ENCODE data around the gene SEC22B.
"Not testable (repeated sequence)": the region's sequence is repeated elsewhere in the genome, so short reads cannot be mapped to it uniquely, and the experiment has no call there.

SEC22B gene

DNA sequence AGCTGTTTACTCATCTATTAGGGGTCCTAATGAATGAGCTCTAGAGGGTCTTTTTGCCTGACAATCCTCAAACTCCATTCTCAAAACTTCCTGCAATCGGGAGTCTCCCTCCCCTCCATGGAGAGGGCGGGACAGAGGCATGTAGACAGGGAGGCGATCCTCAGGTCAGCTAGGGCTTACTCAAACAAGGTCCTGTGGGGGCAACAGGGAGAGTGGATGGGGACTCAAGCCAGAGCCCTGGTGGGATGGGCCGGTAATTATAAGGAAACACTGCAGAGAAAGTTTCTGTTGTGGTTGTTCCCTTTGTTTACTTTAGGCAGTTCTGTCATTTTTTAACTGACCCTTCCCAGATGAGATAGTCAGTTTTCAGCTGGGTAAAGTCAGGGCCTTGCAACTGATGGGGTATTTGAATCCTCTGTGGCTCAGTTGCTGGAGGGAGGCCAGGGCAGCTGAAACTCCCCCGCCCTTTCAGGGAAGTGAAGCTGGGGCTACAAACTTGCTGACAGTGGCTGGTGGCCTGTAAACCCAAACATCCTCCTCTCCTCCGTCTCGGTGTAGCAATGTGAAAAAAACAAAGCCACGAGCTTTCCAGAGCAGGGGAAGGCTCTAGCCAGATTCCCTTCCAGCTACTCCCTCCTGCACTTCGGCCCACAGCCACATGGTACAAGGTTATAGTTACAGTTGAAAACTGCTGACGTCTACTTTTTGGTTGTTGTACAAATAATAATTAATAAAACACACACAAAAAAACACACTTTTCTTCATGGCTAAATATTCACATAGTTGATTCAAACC is 44.5 kb downstream of the SEC22B start:
- not testable (repeated sequence) for H3K4me3 ChIP-seq (ENCODE audit: insufficient read depth, low read depth, low read length); H3K36me3 ChIP-seq (ENCODE audit: control insufficient read depth, insufficient read depth, low read length); H3K9me3 ChIP-seq (ENCODE audit: control insufficient read depth, low read length); H3K4me1 ChIP-seq (ENCODE audit: control insufficient read depth, insufficient read depth, low read length); H3K27ac ChIP-seq (ENCODE audit: insufficient read depth, low read depth, low read length, poor library complexity, severe bottlenecking)
- 18 to 38% methylated on average over 4 to 5 of the region's 10 CpGs for WGBS, 2 experiments
- H3K27me3 ChIP-seq (ENCODE audit: control insufficient read depth, insufficient read depth, low read length, poor library complexity, severe bottlenecking) = peaks cover 11% of the 10 kb centered on the region

DNA sequence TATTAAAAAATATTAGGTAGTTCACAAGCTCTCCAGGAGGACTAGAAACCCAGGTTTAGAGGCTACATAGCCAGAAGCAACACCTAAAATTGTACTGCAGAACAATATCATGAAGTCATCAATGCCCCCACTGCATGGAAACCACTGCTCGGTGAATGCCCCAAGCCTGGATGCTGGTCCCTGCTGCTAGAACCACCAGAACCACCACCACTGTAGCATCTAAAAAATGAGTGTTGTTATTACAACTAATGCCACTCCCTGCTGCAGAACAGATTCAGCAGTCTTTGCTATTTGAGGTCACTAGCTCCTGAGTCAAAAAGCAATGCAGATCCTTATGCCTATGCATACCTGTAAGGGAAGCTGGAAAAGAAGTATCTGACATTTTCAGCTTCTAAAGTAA is 48.4 kb downstream of the SEC22B start:
- H3K27ac ChIP-seq (ENCODE audit: insufficient read depth, low read depth, low read length, poor library complexity, severe bottlenecking); H3K36me3 ChIP-seq (ENCODE audit: control insufficient read depth, insufficient read depth, low read length); H3K4me3 ChIP-seq (ENCODE audit: insufficient read depth, low read depth, low read length); H3K9me3 ChIP-seq (ENCODE audit: control insufficient read depth, low read length); H3K27me3 ChIP-seq (ENCODE audit: control insufficient read depth, insufficient read depth, low read length, poor library complexity, severe bottlenecking); H3K4me1 ChIP-seq (ENCODE audit: control insufficient read depth, insufficient read depth, low read length): not testable (repeated sequence)
- WGBS, 2 experiments = no CpG with 5 or more reads among the region's 1 CpG

DNA sequence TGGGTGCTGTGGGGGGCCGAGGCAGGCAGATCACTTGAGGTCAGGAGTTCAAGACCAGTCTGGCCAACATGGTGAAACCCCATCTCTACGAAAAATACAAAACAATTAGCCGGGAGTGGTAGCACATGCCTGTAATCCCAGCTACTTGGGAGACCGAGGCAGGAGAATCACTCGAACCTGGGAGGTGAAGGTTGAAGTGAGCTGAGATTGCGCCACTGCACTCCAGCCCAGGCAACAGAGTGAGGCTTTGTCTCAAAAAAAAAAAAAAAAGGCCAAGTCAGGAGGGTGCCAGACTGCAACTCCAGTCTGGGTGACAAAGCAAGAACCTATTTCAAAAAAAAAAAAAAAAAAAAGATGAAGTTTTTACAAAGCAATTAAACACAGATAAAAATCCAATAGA is 50.1 kb downstream of the SEC22B start:
- H3K36me3 ChIP-seq (ENCODE audit: control insufficient read depth, insufficient read depth, low read length); H3K9me3 ChIP-seq (ENCODE audit: control insufficient read depth, low read length); H3K4me1 ChIP-seq (ENCODE audit: control insufficient read depth, insufficient read depth, low read length); H3K27ac ChIP-seq (ENCODE audit: insufficient read depth, low read depth, low read length, poor library complexity, severe bottlenecking); H3K4me3 ChIP-seq (ENCODE audit: insufficient read depth, low read depth, low read length); H3K27me3 ChIP-seq (ENCODE audit: control insufficient read depth, insufficient read depth, low read length, poor library complexity, severe bottlenecking): not testable (repeated sequence)
- WGBS, 2 experiments = no CpG with 5 or more reads among the region's 6 CpGs

DNA sequence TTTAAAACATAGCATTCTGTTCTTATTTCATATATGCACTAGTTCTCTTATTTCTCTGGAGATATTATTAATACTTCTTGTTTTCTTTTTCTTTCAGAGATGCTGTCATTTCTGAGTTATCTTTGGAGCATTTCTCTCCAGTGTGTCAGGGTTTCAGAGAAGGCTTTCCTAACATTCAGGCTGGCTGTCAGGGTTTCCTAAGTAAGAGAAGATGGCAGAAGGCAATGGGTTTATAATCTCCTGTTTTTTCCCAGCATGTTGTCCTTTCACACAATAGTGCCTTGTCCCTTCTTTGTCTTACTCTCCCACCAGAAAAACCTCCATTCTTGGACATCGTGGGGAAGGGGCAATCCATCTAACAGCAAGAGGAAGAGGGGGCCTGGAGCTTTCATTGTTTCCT is 51.7 kb downstream of the SEC22B start:
- WGBS, 2 experiments = no CpG with 5 or more reads among the region's 1 CpG
- H3K4me1 ChIP-seq (ENCODE audit: control insufficient read depth, insufficient read depth, low read length) = not testable (repeated sequence)

DNA sequence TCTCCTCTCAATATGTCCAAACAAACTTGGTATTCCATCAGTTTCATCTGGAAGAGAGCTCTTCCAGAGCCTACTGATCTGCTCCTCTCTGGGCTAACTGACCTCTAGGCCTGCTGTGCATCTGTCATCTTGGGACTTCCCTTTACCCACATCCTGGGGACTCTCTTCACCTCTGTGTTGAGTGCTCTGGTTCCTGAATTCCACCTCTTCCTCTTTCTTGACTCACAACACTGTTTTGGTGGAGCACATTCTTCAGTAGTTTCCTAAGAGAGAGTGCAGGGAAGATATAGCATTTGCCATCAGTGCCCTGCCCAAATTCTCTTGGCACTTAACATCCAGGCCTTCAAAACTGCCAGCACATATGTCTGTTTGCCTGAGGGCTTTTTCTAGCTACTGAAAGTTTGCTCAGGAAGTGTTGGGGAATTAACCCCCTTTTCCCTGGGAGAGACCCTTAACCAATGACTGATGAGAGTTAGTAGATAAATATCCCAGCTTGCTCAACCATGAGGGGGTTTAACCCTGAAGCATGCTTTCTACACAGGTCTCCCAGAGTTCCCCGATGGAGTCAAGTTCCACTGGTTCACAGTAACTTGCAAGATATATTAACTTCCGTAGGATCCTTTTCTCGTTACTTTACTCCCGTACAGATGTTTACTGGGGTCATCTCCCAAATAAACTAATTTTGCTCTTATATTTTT is 52.4 kb downstream of the SEC22B start:
- H3K36me3 ChIP-seq (ENCODE audit: control insufficient read depth, insufficient read depth, low read length); H3K27ac ChIP-seq (ENCODE audit: insufficient read depth, low read depth, low read length, poor library complexity, severe bottlenecking); H3K4me1 ChIP-seq (ENCODE audit: control insufficient read depth, insufficient read depth, low read length); H3K9me3 ChIP-seq (ENCODE audit: control insufficient read depth, low read length); H3K27me3 ChIP-seq (ENCODE audit: control insufficient read depth, insufficient read depth, low read length, poor library complexity, severe bottlenecking); H3K4me3 ChIP-seq (ENCODE audit: insufficient read depth, low read depth, low read length): not testable (repeated sequence)
- WGBS, 2 experiments = 94 to 96% methylated on average over 4 of the region's 4 CpGs

More for the DNA sequence above, 51.7 kb downstream of the SEC22B start:
- H3K9me3 ChIP-seq (ENCODE audit: control insufficient read depth, low read length); H3K36me3 ChIP-seq (ENCODE audit: control insufficient read depth, insufficient read depth, low read length); H3K27ac ChIP-seq (ENCODE audit: insufficient read depth, low read depth, low read length, poor library complexity, severe bottlenecking); H3K4me3 ChIP-seq (ENCODE audit: insufficient read depth, low read depth, low read length); H3K27me3 ChIP-seq (ENCODE audit: control insufficient read depth, insufficient read depth, low read length, poor library complexity, severe bottlenecking): not testable (repeated sequence)

DNA sequence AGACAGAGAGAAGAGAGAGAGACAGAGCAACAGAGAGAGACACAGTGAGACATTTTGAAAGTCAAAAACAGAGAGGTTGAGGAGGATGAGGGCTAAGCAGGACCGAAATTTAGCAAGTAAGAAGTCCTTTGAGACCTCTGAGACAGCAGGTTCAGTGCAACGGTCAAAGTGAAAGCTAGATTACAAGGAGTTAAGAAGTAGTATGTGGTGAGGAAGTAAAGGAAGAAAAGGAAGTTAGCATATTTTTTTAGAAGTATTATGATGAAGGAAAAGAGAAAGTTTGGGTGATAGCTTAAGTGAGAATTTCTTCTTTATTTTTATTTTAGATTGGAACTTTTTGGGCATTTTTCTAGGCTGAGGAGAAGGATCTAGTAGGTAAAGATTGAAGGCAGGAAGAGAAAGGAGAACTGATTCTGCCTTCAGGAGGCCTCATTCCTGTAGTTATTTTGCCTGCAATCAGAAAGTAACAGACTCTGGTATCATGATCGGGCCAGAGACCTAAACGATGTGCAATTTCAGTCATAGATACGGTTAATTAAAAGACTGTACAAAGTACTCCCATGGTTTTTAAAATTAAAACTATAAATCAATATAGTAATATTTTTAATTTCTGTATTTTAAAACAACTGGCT is 53.9 kb downstream of the SEC22B start:
- not testable (repeated sequence) for H3K36me3 ChIP-seq (ENCODE audit: control insufficient read depth, insufficient read depth, low read length); H3K27ac ChIP-seq (ENCODE audit: insufficient read depth, low read depth, low read length, poor library complexity, severe bottlenecking); H3K27me3 ChIP-seq (ENCODE audit: control insufficient read depth, insufficient read depth, low read length, poor library complexity, severe bottlenecking); H3K9me3 ChIP-seq (ENCODE audit: control insufficient read depth, low read length); H3K4me1 ChIP-seq (ENCODE audit: control insufficient read depth, insufficient read depth, low read length); H3K4me3 ChIP-seq (ENCODE audit: insufficient read depth, low read depth, low read length)
- 100% methylated on average over 1 of the region's 5 CpGs for WGBS, 2 experiments

DNA sequence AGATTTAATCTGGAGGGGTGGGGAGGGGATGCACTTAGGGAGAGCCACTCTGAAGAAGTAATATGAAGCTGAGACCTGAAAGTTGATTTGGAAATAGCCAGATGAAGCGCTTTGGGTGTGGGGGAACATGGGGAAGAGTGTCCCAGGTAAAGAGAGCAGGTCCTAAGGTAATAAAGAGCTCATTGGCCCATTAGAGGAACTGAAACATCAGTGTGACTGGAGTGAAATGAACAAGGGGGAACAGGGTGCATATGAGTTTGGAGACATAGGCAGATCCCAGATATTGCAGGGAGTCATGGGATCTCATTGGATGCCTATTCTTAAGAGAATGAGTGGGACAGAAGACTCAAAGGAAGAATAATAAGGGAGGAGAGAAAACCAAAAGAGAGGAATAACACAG is 54.5 kb downstream of the SEC22B start:
- not testable (repeated sequence) for H3K27ac ChIP-seq (ENCODE audit: insufficient read depth, low read depth, low read length, poor library complexity, severe bottlenecking); H3K27me3 ChIP-seq (ENCODE audit: control insufficient read depth, insufficient read depth, low read length, poor library complexity, severe bottlenecking); H3K36me3 ChIP-seq (ENCODE audit: control insufficient read depth, insufficient read depth, low read length); H3K4me3 ChIP-seq (ENCODE audit: insufficient read depth, low read depth, low read length); H3K9me3 ChIP-seq (ENCODE audit: control insufficient read depth, low read length); H3K4me1 ChIP-seq (ENCODE audit: control insufficient read depth, insufficient read depth, low read length)
- whole genome bisulfite sequencing, 2 experiments = 100% methylated on average over 1 of the region's 1 CpG

DNA sequence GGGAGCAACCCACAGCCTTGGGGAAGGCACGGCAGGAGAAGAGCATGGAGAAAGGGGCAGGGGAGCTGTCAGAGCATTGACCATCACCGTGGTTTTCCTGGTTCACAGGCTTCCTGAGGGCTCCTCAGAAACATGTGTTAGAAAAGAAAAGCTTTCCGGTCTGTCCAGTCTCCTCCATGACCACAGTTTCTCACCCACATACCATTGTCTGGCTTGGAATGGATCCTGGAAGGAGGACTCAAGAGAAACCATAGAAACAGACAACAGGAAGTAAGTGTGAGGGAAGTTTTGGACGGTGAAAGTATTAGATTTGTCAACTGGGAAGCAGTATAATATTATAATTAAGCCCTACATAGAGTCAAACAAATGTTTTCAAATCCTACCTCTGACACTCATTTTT is 55.8 kb downstream of the SEC22B start:
- H3K27me3 ChIP-seq (ENCODE audit: control insufficient read depth, insufficient read depth, low read length, poor library complexity, severe bottlenecking); H3K9me3 ChIP-seq (ENCODE audit: control insufficient read depth, low read length); H3K27ac ChIP-seq (ENCODE audit: insufficient read depth, low read depth, low read length, poor library complexity, severe bottlenecking); H3K4me3 ChIP-seq (ENCODE audit: insufficient read depth, low read depth, low read length); H3K4me1 ChIP-seq (ENCODE audit: control insufficient read depth, insufficient read depth, low read length); H3K36me3 ChIP-seq (ENCODE audit: control insufficient read depth, insufficient read depth, low read length): not testable (repeated sequence)
- no CpG with 5 or more reads among the region's 4 CpGs for WGBS, 2 experiments

DNA sequence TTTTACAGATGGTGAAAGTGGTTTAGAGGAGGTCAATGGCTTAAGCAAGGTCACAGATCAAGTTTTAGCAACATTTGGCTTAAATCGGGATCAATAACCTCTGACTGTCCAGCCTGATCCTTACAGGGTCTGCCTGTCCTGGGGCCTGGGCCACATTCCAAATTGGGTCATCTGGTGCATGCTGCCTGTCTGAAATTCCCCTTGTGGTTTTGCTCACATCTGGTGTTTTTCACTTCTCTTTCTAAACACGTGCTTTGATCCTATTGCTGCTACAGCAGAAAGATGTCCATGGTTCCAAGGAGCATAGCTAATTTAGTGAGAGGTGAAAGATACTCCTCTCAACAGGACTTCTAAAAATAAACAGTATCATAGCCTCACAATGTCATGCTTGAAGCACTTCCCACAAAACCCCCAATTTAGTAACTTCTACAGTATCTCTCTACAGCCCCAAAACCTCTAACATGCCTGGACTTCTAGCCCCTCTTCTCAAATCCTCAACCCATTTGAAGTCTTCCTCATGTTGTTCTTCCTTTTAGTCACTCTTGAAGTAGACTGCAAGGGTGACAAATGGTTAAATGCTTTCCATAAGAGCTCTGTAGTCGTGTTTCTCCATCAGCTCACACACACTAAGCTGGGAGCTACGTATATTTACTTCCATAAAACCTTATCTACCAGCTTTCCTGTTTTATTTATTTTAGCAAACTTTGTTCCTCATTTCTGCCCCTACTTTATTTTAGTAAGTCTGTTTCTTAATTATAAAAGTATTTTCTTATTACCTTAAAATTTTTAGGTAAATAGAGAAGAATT is 58.7 kb downstream of the SEC22B start:
- H3K4me1 ChIP-seq (ENCODE audit: control insufficient read depth, insufficient read depth, low read length); H3K36me3 ChIP-seq (ENCODE audit: control insufficient read depth, insufficient read depth, low read length); H3K27ac ChIP-seq (ENCODE audit: insufficient read depth, low read depth, low read length, poor library complexity, severe bottlenecking); H3K9me3 ChIP-seq (ENCODE audit: control insufficient read depth, low read length); H3K4me3 ChIP-seq (ENCODE audit: insufficient read depth, low read depth, low read length); H3K27me3 ChIP-seq (ENCODE audit: control insufficient read depth, insufficient read depth, low read length, poor library complexity, severe bottlenecking): not testable (repeated sequence)
- 57 to 65% methylated on average over 2 to 3 of the region's 4 CpGs for WGBS, 2 experiments

DNA sequence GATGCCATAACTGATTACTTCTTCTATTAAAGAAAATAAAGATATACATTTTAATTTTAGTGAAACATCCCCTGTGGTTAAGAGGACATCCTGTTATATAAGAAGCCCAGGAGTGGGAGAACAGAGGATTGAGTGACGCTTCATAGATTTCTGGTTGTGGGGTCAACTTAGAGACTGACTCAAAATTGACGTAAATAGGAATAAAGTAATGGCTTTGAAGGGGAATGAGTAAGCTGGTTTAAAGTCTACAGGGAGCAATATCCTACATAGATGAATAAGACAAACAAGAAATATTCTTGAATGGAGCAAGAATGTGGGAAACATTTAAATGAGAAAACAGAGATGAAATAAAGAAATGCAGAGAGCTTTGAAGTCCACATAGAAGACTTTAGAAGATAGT is 60.2 kb downstream of the SEC22B start:
- H3K4me3 ChIP-seq (ENCODE audit: insufficient read depth, low read depth, low read length); H3K27me3 ChIP-seq (ENCODE audit: control insufficient read depth, insufficient read depth, low read length, poor library complexity, severe bottlenecking); H3K36me3 ChIP-seq (ENCODE audit: control insufficient read depth, insufficient read depth, low read length); H3K4me1 ChIP-seq (ENCODE audit: control insufficient read depth, insufficient read depth, low read length); H3K9me3 ChIP-seq (ENCODE audit: control insufficient read depth, low read length); H3K27ac ChIP-seq (ENCODE audit: insufficient read depth, low read depth, low read length, poor library complexity, severe bottlenecking): not testable (repeated sequence)
- 93% methylated on average over 2 of the region's 2 CpGs for WGBS, 2 experiments
